ENCODE measurements around the gene CARF. TPM values are rescaled to one million over a fixed set of nuclear protein-coding genes. Genes with fewer than 3 reads are reported as not detected.

CARF gene
- total RNA-seq, 2 donors from 2014 or later, result 5.3 to 11.2 TPM

DNA sequence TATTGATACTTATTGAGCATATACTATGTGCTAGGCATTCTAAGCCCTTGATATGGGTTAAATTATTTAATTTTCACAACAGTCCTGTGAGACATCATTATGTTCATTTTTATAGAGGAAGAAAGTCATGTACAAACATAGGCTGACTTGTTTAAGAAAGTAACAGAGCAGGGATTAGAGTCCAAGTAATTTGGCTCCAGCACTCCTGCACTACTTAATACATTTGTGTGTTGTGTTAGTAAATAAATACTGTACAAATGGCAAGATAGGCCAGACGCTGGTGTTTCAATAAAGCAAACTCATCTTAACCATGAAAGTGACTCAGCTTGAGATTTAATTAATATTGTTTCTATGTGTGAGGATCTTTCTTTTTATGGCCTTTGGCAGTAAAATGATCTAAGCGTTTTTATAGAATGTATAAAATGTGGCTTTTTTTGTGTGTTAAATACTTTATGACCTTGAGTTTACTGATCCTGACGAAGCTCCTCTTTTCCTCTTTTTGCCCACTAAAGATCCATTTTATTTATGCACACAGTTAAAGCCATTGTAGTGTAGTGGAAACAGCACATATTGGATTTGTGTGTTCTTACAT lies 123.9 kb downstream of the CARF start:
- Histone ChIP-seq H3K27me3 (no peaks in the 10 kb centered on the region), H3K4me3 (no peak overlapping the region), H3K4me1 (peaks cover 0 to 5% of the 10 kb centered on the region in 2 donors), H3K36me3 (no peaks in the 10 kb centered on the region), H3K27ac (peak overlapping the region in 1 of 2 donors; percentile 42), H3K9me3 (no peaks in the 10 kb centered on the region)
- TF ChIP-seq, protein P1, sequence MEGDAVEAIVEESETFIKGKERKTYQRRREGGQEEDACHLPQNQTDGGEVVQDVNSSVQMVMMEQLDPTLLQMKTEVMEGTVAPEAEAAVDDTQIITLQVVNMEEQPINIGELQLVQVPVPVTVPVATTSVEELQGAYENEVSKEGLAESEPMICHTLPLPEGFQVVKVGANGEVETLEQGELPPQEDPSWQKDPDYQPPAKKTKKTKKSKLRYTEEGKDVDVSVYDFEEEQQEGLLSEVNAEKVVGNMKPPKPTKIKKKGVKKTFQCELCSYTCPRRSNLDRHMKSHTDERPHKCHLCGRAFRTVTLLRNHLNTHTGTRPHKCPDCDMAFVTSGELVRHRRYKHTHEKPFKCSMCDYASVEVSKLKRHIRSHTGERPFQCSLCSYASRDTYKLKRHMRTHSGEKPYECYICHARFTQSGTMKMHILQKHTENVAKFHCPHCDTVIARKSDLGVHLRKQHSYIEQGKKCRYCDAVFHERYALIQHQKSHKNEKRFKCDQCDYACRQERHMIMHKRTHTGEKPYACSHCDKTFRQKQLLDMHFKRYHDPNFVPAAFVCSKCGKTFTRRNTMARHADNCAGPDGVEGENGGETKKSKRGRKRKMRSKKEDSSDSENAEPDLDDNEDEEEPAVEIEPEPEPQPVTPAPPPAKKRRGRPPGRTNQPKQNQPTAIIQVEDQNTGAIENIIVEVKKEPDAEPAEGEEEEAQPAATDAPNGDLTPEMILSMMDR (IDR thresholded peaks at IDR 0.05), result no peak
- no peak for DNase-seq (ENCODE audit: low spot score)

Other genes starting within 250 kb of the CARF start
- gene ICA1L, start 40.5 kb upstream of the CARF start, total RNA-seq, result 1 to 10 TPM; 8.6 to 8.9 TPM
- 10 to 100 TPM; 13.6 to 15.9 TPM for gene WDR12, start 602 bp upstream of the CARF start, total RNA-seq
- 10 to 100 TPM; 11.6 to 20.1 TPM for gene NBEAL1, start 102.6 kb downstream of the CARF start, total RNA-seq